NB4 (cell line): ENCODE data around the gene LY86.
A peak's percentile ranks its signal among the peaks of the same experiment; 100 is the strongest.

Experiments
- DNase-seq: peaks from one replicate; pipeline ENCODE4 v3.0.0; 2010; ENCODE audit warnings: low read depth
- H3K4me3 ChIP-seq: one replicate; pipeline ENCODE4 v1.5.1; 2011; ENCODE audit warnings: mild to moderate bottlenecking, low read depth, low read length, moderate library complexity
- CTCF ChIP-seq: IDR thresholded peaks from one replicate; pipeline ENCODE4 v1.5.1; 2012; ENCODE audit warnings: low read depth, low read length
- MAX ChIP-seq: IDR thresholded peaks from 2 replicates; pipeline ENCODE4 v1.6.1; 2011; ENCODE audit warnings: low read depth, low read length
- MYC ChIP-seq: IDR thresholded peaks from 2 replicates; pipeline ENCODE4 v1.6.1; 2011; ENCODE audit warnings: low read depth, low read length
- POLR2A ChIP-seq: IDR thresholded peaks from 2 replicates; pipeline ENCODE4 v1.6.1; 2011; ENCODE audit warnings: mild to moderate bottlenecking; ENCODE audit not compliant: insufficient read length; ENCODE audit errors: extremely low read depth

The LY86 gene

GRCh38 chr6:6579281-6579680, 9.2 kb upstream of the LY86 start:
- TF ChIP-seq CTCF (no peak), POLR2A (no peak), MAX (no peak), MYC (no peak)
- no peak overlapping the region for H3K4me3 ChIP-seq
- no peak for DNase-seq

GRCh38 chr6:6580225-6580856, 8.2 kb upstream of the LY86 start:
- H3K4me3 ChIP-seq: no peak overlapping the region
- DNase-seq: no peak
- no peak for TF ChIP-seq CTCF
- no peak for TF ChIP-seq POLR2A
- TF ChIP-seq MYC: no peak
- TF ChIP-seq MAX: no peak

GRCh38 chr6:6581054-6581453, 7.5 kb upstream of the LY86 start:
- DNase-seq: no peak
- TF ChIP-seq CTCF: no peak
- no peak for TF ChIP-seq MAX
- TF ChIP-seq POLR2A: no peak
- TF ChIP-seq MYC: no peak
- no peak overlapping the region for H3K4me3 ChIP-seq

DNA sequence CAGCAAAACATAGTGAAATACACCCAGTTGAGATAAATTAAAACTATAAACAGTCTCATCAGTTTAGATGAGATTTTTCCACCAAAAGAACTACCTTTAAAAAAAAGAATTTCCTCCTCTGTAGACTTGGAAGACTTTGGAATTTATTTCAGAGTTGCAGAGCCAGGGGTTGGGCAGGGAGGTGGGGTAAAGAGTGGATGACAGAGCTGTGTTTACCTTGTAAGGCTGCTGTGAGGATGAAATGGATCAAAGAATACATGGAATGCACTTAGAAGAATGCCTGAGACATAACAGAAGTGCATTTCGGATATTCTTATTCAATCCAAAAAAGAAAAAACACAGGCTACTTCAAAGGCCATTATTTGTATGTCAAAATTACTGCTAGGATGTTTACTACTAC, 6.4 kb upstream of the LY86 start:
- TF ChIP-seq CTCF (no peak), MYC (no peak), MAX (no peak), POLR2A (no peak)
- H3K4me3 ChIP-seq: no peak overlapping the region
- DNase-seq: no peak

- peak; percentile 72 for DNase-seq
- no peak overlapping the region for H3K4me3 ChIP-seq
- TF ChIP-seq CTCF (no peak), POLR2A (no peak), MYC (no peak), MAX (no peak)
Measured at GRCh38 chr6:6583836-6584235, 4.7 kb upstream of the LY86 start.
